Measurements from ENCODE around the gene CPA5. TPM values are rescaled to one million over a fixed set of nuclear protein-coding genes. Genes with fewer than 3 reads are reported as not detected.

The CPA5 gene
- polyA plus RNA-seq, 1 of the 3 experiments (the other 2 are of a cell fraction) = 1.3 TPM

GRCh38 chr7:130384371-130384801 is 39.8 kb downstream of the CPA5 start (continued):
- TF ChIP-seq REST (IDR thresholded peaks at IDR 0.05; ENCODE audit: low read depth, low read length) = no peak
- no peak for TF ChIP-seq RXRA (IDR thresholded peaks at IDR 0.05; ENCODE audit: borderline replicate concordance, low read depth)

GRCh38 chr7:130384841-130385599 is 40.4 kb downstream of the CPA5 start:
- Histone ChIP-seq H3K9ac (no peak overlapping the region), H3K4me1 (ENCODE audit: control insufficient read depth in 1 of 2, insufficient read depth in 2 of 2, low read depth in 1 of 2, low read length in 1 of 2) (peaks cover 0 to 12% of the 10 kb centered on the region in 2 experiments; a peak in 1 of 4 replicates), H3K9me2 (no peaks in the 10 kb centered on the region), H3K27me3 (ENCODE audit: insufficient read depth) (no peaks in the 10 kb centered on the region), H3K4me2 (no peak overlapping the region), H3F3A (replicated peaks; ENCODE audit: insufficient read depth) (no peaks in the 10 kb centered on the region), H3K79me2 (ENCODE audit: insufficient read depth) (no peaks in the 10 kb centered on the region), H3K9me3 (no peaks in the 10 kb centered on the region), H3K4me3 (ENCODE audit: low read depth in 2 of 2, low read length in 1 of 2) (no peak overlapping the region), H3K36me3 (replicated peaks in 1 of 2; ENCODE audit: control insufficient read depth in 1 of 2, insufficient read depth in 2 of 2, low read length in 1 of 2) (no peaks in the 10 kb centered on the region), H3K27ac (ENCODE audit: low read depth in 2 of 2, low read length in 1 of 2) (no peak overlapping the region), H2AFZ (ENCODE audit: low read depth) (no peak overlapping the region), H4K20me1 (ENCODE audit: insufficient read depth) (no peaks in the 10 kb centered on the region)
- no peak for DNase-seq
- 95% methylated on average over 10 of the region's 13 CpGs for WGBS (ENCODE audit: low lambda C conversion rate)
- ChIA-PET POLR2A (no interaction called here), CTCF (interaction anchor here (1.2 kb wide), 1 partner anchor 192 kb away, joined by 3 read pairs; no protein-coding TSS in a partner anchor)
- TF ChIP-seq POLR2AphosphoS5 (IDR thresholded peaks at IDR 0.05; ENCODE audit: low read depth, low read length) (no peak), SIN3A (IDR thresholded peaks at IDR 0.05; ENCODE audit: borderline replicate concordance, low read depth, low read length) (no peak), MAX (IDR thresholded peaks at IDR 0.05; ENCODE audit: low read depth) (no peak), PBX3 (IDR thresholded peaks at IDR 0.05) (no peak), CHD2 (IDR thresholded peaks at IDR 0.05; ENCODE audit: low read length, partially characterized antibody) (no peak), USF1 (IDR thresholded peaks at IDR 0.05; ENCODE audit: borderline replicate concordance, low read depth) (no peak), RXRA (IDR thresholded peaks at IDR 0.05; ENCODE audit: borderline replicate concordance, low read depth) (no peak), REST (IDR thresholded peaks at IDR 0.05; ENCODE audit: low read depth, low read length) (no peak), IRF3 (IDR thresholded peaks at IDR 0.05; ENCODE audit: low read depth, low read length) (no peak), TEAD4 (IDR thresholded peaks at IDR 0.05; ENCODE audit: borderline replicate concordance, insufficient read depth) (no peak), FOSL2 (IDR thresholded peaks at IDR 0.05; ENCODE audit: borderline replicate concordance, low read depth) (no peak), MXI1 (IDR thresholded peaks at IDR 0.05; ENCODE audit: low read depth, low read length) (no peak), EP300 (IDR thresholded peaks at IDR 0.05; ENCODE audit: borderline replicate concordance in 1 of 2, low read depth in 1 of 2, low read length in 1 of 2) (no peak), MEF2A (IDR thresholded peaks at IDR 0.05; ENCODE audit: borderline replicate concordance, low read depth) (no peak), RFX5 (IDR thresholded peaks at IDR 0.05; ENCODE audit: low read length) (no peak), FOXJ3 (CRISPR knock-in tag; IDR thresholded peaks at IDR 0.05) (no peak)

All from SK-N-SH (cell line).